SK-N-SH (cell line): ENCODE measurements around the gene MGRN1.

Source experiments
- CHD2 ChIP-seq: fragments of 150-350 bp; IDR thresholded peaks from 2 replicates; pipeline ENCODE4 v1.6.1; 2018; ENCODE audit warnings: low read length; ENCODE audit not compliant: partially characterized antibody
- CTCF ChIP-seq: fragments of 200-600 bp; sonication (generic); IDR thresholded peaks from 2 replicates; pipeline ENCODE4 v1.6.1; 2017; ENCODE audit warnings: antibody characterized with exemption, mild to moderate bottlenecking, moderate library complexity
- EP300 ChIP-seq, 2 experiments: IDR thresholded peaks; 2 replicates each; pipeline versions ENCODE4 v1.4.0 to v1.6.1; 2012; ENCODE audit warnings: borderline replicate concordance in 1 of 2, low read depth in 1 of 2, low read length in 1 of 2
- FOXM1 ChIP-seq: IDR thresholded peaks from 2 replicates; pipeline ENCODE4 v1.4.0; 2012; ENCODE audit warnings: low read depth, mild to moderate bottlenecking
- JUND ChIP-seq: IDR thresholded peaks from 2 replicates; pipeline ENCODE4 v1.4.0; 2012
- POLR2AphosphoS5 ChIP-seq: IDR thresholded peaks from 2 replicates; pipeline ENCODE4 v1.6.1; 2012; ENCODE audit warnings: low read depth, low read length
- RAD21 ChIP-seq: IDR thresholded peaks from 2 replicates; pipeline ENCODE4 v1.6.1; 2012; ENCODE audit warnings: mild to moderate bottlenecking, low read length
- REST ChIP-seq: IDR thresholded peaks from 2 replicates; pipeline ENCODE4 v1.6.1; 2012; ENCODE audit warnings: mild to moderate bottlenecking, low read depth, low read length, moderate library complexity
- SIN3A ChIP-seq: IDR thresholded peaks from 2 replicates; pipeline ENCODE4 v1.6.1; 2012; ENCODE audit warnings: low read depth, mild to moderate bottlenecking, low read length, moderate library complexity, borderline replicate concordance
- TAF1 ChIP-seq: IDR thresholded peaks from 2 replicates; pipeline ENCODE4 v1.6.1; 2012; ENCODE audit warnings: low read depth, mild to moderate bottlenecking, low read length, moderate library complexity, borderline replicate concordance
- TCF12 ChIP-seq: IDR thresholded peaks from 2 replicates; pipeline ENCODE4 v1.4.0; 2012
- YY1 ChIP-seq: IDR thresholded peaks from 2 replicates; pipeline ENCODE4 v1.4.0; 2012; ENCODE audit warnings: low read depth, mild to moderate bottlenecking
- TF ChIP-seq, protein P1 (sequence below): IDR thresholded peaks from 2 replicates; pipeline ENCODE4 v1.4.0; 2012; ENCODE audit warnings: low read depth
- TF ChIP-seq, protein P2 (sequence below): IDR thresholded peaks from 2 replicates; pipeline ENCODE4 v1.4.0; 2012; ENCODE audit warnings: low read depth, borderline replicate concordance

GRCh38 chr16:4723071-4723767, 98.6 kb downstream of the MGRN1 start:
- no peak for TF ChIP-seq CTCF
- TF ChIP-seq POLR2AphosphoS5, result no peak
- no peak for TF ChIP-seq TAF1
- no peak for TF ChIP-seq EP300 (IDR thresholded peaks at IDR 0.05; ENCODE audit: borderline replicate concordance in 1 of 2, low read depth in 1 of 2, low read length in 1 of 2)
- TF ChIP-seq, protein P1, sequence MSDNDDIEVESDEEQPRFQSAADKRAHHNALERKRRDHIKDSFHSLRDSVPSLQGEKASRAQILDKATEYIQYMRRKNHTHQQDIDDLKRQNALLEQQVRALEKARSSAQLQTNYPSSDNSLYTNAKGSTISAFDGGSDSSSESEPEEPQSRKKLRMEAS, result no peak
- TF ChIP-seq YY1, result no peak
- TF ChIP-seq, protein P2, sequence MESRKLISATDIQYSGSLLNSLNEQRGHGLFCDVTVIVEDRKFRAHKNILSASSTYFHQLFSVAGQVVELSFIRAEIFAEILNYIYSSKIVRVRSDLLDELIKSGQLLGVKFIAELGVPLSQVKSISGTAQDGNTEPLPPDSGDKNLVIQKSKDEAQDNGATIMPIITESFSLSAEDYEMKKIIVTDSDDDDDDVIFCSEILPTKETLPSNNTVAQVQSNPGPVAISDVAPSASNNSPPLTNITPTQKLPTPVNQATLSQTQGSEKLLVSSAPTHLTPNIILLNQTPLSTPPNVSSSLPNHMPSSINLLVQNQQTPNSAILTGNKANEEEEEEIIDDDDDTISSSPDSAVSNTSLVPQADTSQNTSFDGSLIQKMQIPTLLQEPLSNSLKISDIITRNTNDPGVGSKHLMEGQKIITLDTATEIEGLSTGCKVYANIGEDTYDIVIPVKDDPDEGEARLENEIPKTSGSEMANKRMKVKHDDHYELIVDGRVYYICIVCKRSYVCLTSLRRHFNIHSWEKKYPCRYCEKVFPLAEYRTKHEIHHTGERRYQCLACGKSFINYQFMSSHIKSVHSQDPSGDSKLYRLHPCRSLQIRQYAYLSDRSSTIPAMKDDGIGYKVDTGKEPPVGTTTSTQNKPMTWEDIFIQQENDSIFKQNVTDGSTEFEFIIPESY, result no peak
- no peak for TF ChIP-seq SIN3A
- TF ChIP-seq RAD21, result no peak
- TF ChIP-seq REST, result no peak
- TF ChIP-seq FOXM1, result no peak
- no peak for TF ChIP-seq JUND
- TF ChIP-seq CHD2, result no peak
- TF ChIP-seq TCF12, result no peak
